Spleen (tissue), 11 donors: ENCODE data around the gene NFATC2. TPM values are rescaled to one million over a fixed set of nuclear protein-coding genes. Genes with fewer than 3 reads are reported as not detected.

Experiments used
- DNase-seq: peaks from one replicate; pipeline ENCODE4 v3.0.0-alpha.2; 2020
- H3K27ac ChIP-seq, 8 donors: fragments of 200-600 bp; sonication (generic) in 7 of 8; 1 replicate in 4 of 8; 2 replicates in 4 of 8; pipeline versions ENCODE4 v1.5.0 to v1.8.0; 2016 to 2021; ENCODE audit warnings: inconsistent platforms in 4 of 8, mild to moderate bottlenecking in 4 of 8, moderate library complexity in 1 of 8
- H3K27me3 ChIP-seq, 7 donors: fragments of 200-600 bp; sonication (generic) in 6 of 7; replicated peaks in 1 of 7; 1 replicate in 4 of 7; 2 replicates in 3 of 7; pipeline versions ENCODE4 v1.5.0 to v1.8.0; 2016 to 2021; ENCODE audit warnings: inconsistent platforms in 3 of 7, mild to moderate bottlenecking in 1 of 7
- H3K36me3 ChIP-seq, 6 donors: fragments of 200-600 bp; sonication (generic) in 5 of 6; 1 replicate in 4 of 6; 2 replicates in 2 of 6; pipeline versions ENCODE4 v1.5.0 to v1.8.0; 2016 to 2021; ENCODE audit warnings: inconsistent platforms in 2 of 6
- H3K4me1 ChIP-seq, 6 donors: fragments of 200-600 bp; sonication (generic) in 5 of 6; 1 replicate in 3 of 6; 2 replicates in 3 of 6; pipeline versions ENCODE4 v1.5.0 to v1.8.0; 2016 to 2021; ENCODE audit warnings: inconsistent platforms in 3 of 6
- H3K4me3 ChIP-seq, 8 donors: fragments of 200-600 bp; sonication (generic) in 7 of 8; 1 replicate in 4 of 8; 2 replicates in 4 of 8; pipeline versions ENCODE4 v1.5.0 to v1.8.0; 2016 to 2021; ENCODE audit warnings: inconsistent platforms in 4 of 8, mild to moderate bottlenecking in 4 of 8, moderate library complexity in 2 of 8
- H3K9me3 ChIP-seq, 8 donors: fragments of 200-600 bp; sonication (generic) in 7 of 8; 1 replicate in 4 of 8; 2 replicates in 4 of 8; pipeline versions ENCODE4 v1.5.0 to v1.8.0; 2016 to 2021; ENCODE audit warnings: inconsistent platforms in 4 of 8
- POLR2A ChIP-seq, 3 donors: fragments of 450-650 bp; IDR thresholded peaks; one replicate each; pipeline ENCODE4 v1.5.1; 2017; ENCODE audit warnings: antibody characterized with exemption in 3 of 3, mild to moderate bottlenecking in 1 of 3
- POLR2AphosphoS5 ChIP-seq, 3 donors: sonication (generic); formaldehyde crosslinking; IDR thresholded peaks; one replicate each; pipeline ENCODE4 v1.5.1; 2017; ENCODE audit warnings: antibody characterized with exemption in 3 of 3
- WGBS, 5 donors: extraction: QIAGEN DNeasy Blood & Tissue Kit in 3 of 5; methylation state at CpG; one replicate each; pipeline versions ENCODE4 v1.1.5 to v1.1.7; 2013 to 2018; 5-methylcytosine and 5-hydroxymethylcytosine counted together
- intact Hi-C: fragments of 100-400 bp; cut with DNase I; formaldehyde crosslinking; loops from one replicate; pipeline ENCODE4 v1.15.0; 2023; ENCODE audit warnings: low total_unique reads
- polyA plus RNA-seq, 3 donors: library from polyadenylated mRNA; stranded (reverse); fragments of 200-250 nt; gene quantifications; one replicate each; pipeline ENCODE4 v1.2.1, GENCODE V29; 2013
- total RNA-seq, 7 donors: library from RNA; depleted of rRNA in 3 of 7; stranded (reverse); fragments of >200 nt in 3 of 7; fragmentation: NEBNext Ultra II Directional in 4 of 7; extraction: Animal tissue kit (Norgen Biotek cat#: 25700) in 4 of 7; gene quantifications; one replicate each; pipeline versions ENCODE4 v1.1.0 to v1.2.1, GENCODE V29; 2016 to 2021
- TF ChIP-seq, protein P1 (sequence below), 11 experiments: fragments of 200-600 bp in 7 of 11; fragments of 450-650 bp in 4 of 11; sonication (generic) in 4 of 11; IDR thresholded peaks in 8 of 11; conservative IDR thresholded peaks in 3 of 11; 1 replicate in 7 of 11; 2 replicates in 4 of 11; pipeline versions ENCODE4 v1.4.0 to v1.8.0; 2016 to 2021; ENCODE audit warnings: antibody characterized with exemption in 11 of 11, inconsistent platforms in 4 of 11, mild to moderate bottlenecking in 1 of 11
- donor health status: healthy with polysubstance abuse.
- donor health status: DM: no; HTN: no; CAD: no; lungs with moderate emphysema.
- donor health status: DM: no; HTN: no; CAD: no.
- donor health status: Bipolar disorder and iron deficiency.
- donor health status: healthy.
- donor health status: DM: no; HTN: no; CAD: no.
- donor health status: DM: yes; HTN: yes; CAD: no.

The NFATC2 gene
- total and polyA plus RNA-seq, 10 donors = 6.5 to 42.9 (median 34.5) TPM

DNA sequence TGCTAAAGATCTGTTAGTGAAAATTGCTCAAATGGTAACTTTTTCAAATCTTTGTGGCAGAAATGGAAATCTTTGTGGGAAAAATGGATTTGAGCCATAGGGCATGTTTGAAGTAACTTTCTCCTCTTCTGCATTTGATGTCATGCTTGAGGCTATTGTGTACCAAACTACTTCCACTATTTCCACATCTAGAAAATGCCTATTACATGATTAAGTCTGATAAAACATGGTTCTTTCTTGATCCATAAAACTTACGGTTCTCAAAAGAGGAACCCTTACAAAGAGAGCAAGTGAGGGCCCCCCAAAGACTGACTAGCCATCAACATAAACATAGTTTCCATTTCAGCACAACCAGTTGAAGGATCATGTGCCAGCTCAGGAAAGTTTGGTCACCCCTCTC, 150.6 kb downstream of the NFATC2 start:
- peaks cover 0 to 48% (median 2%) of the 10 kb centered on the region in 6 donors for H3K36me3 ChIP-seq
- peak overlapping the region in 3 of 8 donors; percentile 31 to 54 (median 37) for H3K27ac ChIP-seq
- H3K9me3 ChIP-seq = no peaks in the 10 kb centered on the region
- DNase-seq = no peak
- WGBS, 5 donors = 52 to 87% (median 70%) methylated on average over 1 of the region's 1 CpG
- intact Hi-C loops = no loop called here
- TF ChIP-seq POLR2AphosphoS5 (IDR thresholded peaks at IDR 0.05) (no peak), POLR2A (IDR thresholded peaks at IDR 0.05) (no peak)
- TF ChIP-seq, protein P1, sequence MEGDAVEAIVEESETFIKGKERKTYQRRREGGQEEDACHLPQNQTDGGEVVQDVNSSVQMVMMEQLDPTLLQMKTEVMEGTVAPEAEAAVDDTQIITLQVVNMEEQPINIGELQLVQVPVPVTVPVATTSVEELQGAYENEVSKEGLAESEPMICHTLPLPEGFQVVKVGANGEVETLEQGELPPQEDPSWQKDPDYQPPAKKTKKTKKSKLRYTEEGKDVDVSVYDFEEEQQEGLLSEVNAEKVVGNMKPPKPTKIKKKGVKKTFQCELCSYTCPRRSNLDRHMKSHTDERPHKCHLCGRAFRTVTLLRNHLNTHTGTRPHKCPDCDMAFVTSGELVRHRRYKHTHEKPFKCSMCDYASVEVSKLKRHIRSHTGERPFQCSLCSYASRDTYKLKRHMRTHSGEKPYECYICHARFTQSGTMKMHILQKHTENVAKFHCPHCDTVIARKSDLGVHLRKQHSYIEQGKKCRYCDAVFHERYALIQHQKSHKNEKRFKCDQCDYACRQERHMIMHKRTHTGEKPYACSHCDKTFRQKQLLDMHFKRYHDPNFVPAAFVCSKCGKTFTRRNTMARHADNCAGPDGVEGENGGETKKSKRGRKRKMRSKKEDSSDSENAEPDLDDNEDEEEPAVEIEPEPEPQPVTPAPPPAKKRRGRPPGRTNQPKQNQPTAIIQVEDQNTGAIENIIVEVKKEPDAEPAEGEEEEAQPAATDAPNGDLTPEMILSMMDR (IDR thresholded peaks at IDR 0.05 in 8 of 11, conservative IDR thresholded peaks at IDR 0.05 in 3 of 11) = no peak
- peaks cover 22 to 88% (median 52%) of the 10 kb centered on the region in 6 donors for H3K4me1 ChIP-seq
- H3K27me3 ChIP-seq = no peaks in the 10 kb centered on the region
- H3K4me3 ChIP-seq = no peak overlapping the region

DNA sequence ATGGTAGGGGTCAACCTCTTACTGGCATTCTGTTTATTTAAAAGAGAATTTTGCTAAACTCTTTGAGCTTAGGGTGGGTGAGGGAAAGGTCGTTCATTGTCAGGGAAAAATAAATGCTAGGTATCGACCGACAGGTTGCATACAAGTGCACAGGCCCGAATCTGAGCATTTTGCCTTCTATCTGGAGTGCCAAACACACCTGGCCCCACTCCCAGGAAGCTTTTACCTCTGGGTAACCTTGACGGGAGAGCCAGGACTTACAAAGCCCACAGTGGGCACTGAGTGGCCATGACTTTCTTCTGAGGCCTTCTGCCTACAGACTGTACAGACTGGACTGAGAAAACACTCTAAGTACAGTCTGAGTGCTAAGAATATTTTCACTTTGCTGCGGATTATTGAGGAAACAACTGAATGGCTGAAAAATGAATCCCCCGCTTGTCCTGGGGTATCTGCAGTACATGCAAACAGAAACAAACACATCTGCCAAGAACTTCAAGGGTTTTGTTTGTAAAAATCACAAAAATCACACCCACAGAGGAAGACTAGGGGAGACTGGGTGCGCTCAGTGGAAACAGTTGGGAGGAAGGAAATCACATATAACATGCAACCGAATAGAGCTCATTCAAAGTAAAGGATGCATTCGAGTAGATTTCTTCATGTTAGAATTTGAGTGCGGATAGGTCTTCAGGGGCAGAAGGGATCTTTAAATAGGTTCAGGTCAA, 152.8 kb downstream of the NFATC2 start:
- H3K27me3 ChIP-seq = no peaks in the 10 kb centered on the region
- H3K4me3 ChIP-seq = no peak overlapping the region
- H3K27ac ChIP-seq = peak overlapping the region; percentile 15 to 74 (median 56)
- intact Hi-C loops = no loop called here
- WGBS, 5 donors = 60 to 68% (median 65%) methylated on average over 11 of the region's 11 CpGs
- H3K9me3 ChIP-seq = no peaks in the 10 kb centered on the region
- peaks cover 0 to 41% (median 2%) of the 10 kb centered on the region in 6 donors for H3K36me3 ChIP-seq
- H3K4me1 ChIP-seq = peaks cover 22 to 97% (median 58%) of the 10 kb centered on the region in 6 donors
- TF ChIP-seq POLR2A (IDR thresholded peaks at IDR 0.05) = no peak
- no peak for DNase-seq

DNA sequence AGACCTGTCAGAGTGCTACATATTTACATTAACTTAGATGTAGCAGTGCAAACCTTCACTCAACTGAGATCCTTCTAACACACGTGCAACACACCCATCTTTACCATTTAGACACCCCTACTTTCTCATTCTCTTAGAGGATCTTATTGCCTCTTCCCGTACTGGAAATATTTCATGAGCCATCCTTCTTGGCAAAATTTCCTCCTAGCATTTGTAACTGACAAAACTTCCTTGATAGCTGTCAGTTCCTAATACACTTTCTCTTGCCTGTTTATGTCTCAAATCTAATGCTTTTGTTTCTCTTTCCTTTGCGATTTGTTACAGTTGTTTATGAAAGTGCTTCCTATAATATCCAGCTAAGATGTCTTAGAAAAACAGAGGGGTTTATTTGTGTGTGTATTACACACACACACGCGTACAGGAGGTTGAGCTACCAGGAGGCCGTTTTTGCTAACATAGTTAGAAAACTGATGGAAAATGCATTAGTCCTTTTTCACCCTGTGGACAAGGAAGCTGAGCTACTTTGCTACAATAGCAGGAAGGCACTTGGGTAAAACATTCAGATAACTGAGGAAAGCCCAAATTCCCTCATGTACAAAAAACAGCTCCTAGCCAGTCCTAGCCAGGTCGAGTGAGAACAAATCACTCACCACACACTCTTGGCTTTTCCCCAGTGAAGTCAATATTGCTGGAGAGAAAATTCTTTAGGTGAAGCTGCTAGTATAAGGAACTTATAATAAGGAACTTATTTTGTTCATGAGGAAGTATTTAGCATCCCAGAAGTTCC, 153.6 kb downstream of the NFATC2 start:
- WGBS, 5 donors = 55 to 65% (median 62%) methylated on average over 7 of the region's 7 CpGs
- no peak overlapping the region for H3K4me3 ChIP-seq
- TF ChIP-seq, protein P1 (IDR thresholded peaks at IDR 0.05 in 8 of 11, conservative IDR thresholded peaks at IDR 0.05 in 3 of 11) = no peak
- TF ChIP-seq POLR2AphosphoS5 (IDR thresholded peaks at IDR 0.05) (no peak), POLR2A (IDR thresholded peaks at IDR 0.05) (no peak)
- no peaks in the 10 kb centered on the region for H3K27me3 ChIP-seq
- H3K36me3 ChIP-seq = peaks cover 0 to 34% (median 2%) of the 10 kb centered on the region in 6 donors
- peak overlapping the region; percentile 15 to 74 (median 56) for H3K27ac ChIP-seq
- H3K4me1 ChIP-seq = peaks cover 22 to 91% (median 55%) of the 10 kb centered on the region in 6 donors
- DNase-seq = no peak
- intact Hi-C loops = no loop called here
- no peaks in the 10 kb centered on the region for H3K9me3 ChIP-seq

DNA sequence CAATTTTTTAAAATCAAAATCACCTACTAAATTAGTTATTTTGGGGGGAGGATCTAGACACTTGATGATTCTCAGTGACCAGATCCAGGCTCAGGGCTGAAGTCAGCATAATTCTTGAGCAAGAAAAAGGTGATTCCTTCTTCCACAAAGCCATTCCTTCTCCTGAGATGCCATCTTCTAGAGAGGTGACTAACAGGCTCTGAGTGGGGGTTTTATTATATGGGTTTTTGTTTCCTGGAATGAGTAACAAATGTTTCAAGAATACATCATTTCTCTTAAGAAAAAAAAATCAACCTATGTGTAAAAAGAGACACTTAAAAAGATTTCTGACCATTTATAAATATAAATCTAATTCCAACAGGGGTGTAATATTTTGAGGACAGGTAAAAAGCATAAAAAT, 154.3 kb downstream of the NFATC2 start:
- TF ChIP-seq, protein P1 (IDR thresholded peaks at IDR 0.05 in 8 of 11, conservative IDR thresholded peaks at IDR 0.05 in 3 of 11) = no peak
- no peak for TF ChIP-seq POLR2A (IDR thresholded peaks at IDR 0.05)
- TF ChIP-seq POLR2AphosphoS5 (IDR thresholded peaks at IDR 0.05) = no peak
- no peak for DNase-seq
- intact Hi-C loops = no loop called here

More for the DNA sequence above, 154.3 kb downstream of the NFATC2 start:
- Histone ChIP-seq H3K27ac (peak overlapping the region in 3 of 8 donors; percentile 32 to 74 (median 60)), H3K4me1 (peaks cover 16 to 84% (median 48%) of the 10 kb centered on the region in 6 donors), H3K9me3 (no peaks in the 10 kb centered on the region), H3K36me3 (peaks cover 0 to 27% (median 2%) of the 10 kb centered on the region in 6 donors), H3K27me3 (no peaks in the 10 kb centered on the region), H3K4me3 (no peak overlapping the region)
